Effector CD4-positive, alpha-beta T cell (primary cell): Measurements from ENCODE around the gene SYT1.

Experiments
- DNase-seq: peaks from one replicate; pipeline ENCODE4 v3.0.0-alpha.2; 2020

The SYT1 gene

GRCh38 chr12:79063258-79063657 lies 198.7 kb downstream of the SYT1 start:
- DNase-seq = no peak

- no peak for DNase-seq
These were observed 203.4 kb downstream of the SYT1 start for GRCh38 chr12:79067977-79068376.

GRCh38 chr12:79069009-79069408 lies 204.4 kb downstream of the SYT1 start:
- no peak for DNase-seq

GRCh38 chr12:79071498-79071897 lies 206.9 kb downstream of the SYT1 start:
- DNase-seq = no peak

GRCh38 chr12:79073506-79073905 lies 208.9 kb downstream of the SYT1 start:
- no peak for DNase-seq

GRCh38 chr12:79082595-79082994 lies 218.0 kb downstream of the SYT1 start:
- DNase-seq = no peak

GRCh38 chr12:79083181-79083580 lies 218.6 kb downstream of the SYT1 start:
- no peak for DNase-seq

- no peak for DNase-seq
These were observed 220.6 kb downstream of the SYT1 start for GRCh38 chr12:79085106-79085682.

GRCh38 chr12:79086541-79087296 lies 222.1 kb downstream of the SYT1 start:
- no peak for DNase-seq

- DNase-seq = no peak
These were observed 234.0 kb downstream of the SYT1 start for GRCh38 chr12:79098530-79098929.

- DNase-seq = no peak
These were observed 244.4 kb downstream of the SYT1 start for GRCh38 chr12:79108962-79109361.

- no peak for DNase-seq
These were observed 250.3 kb downstream of the SYT1 start for GRCh38 chr12:79114896-79115295.

- no peak for DNase-seq
These were observed 251.2 kb downstream of the SYT1 start for GRCh38 chr12:79115743-79116142.

- no peak for DNase-seq
These were observed 255.2 kb downstream of the SYT1 start for GRCh38 chr12:79119796-79120195.

- no peak for DNase-seq
These were observed 256.9 kb downstream of the SYT1 start for GRCh38 chr12:79121486-79121885.

GRCh38 chr12:79124385-79124784 lies 259.8 kb downstream of the SYT1 start:
- DNase-seq = no peak

GRCh38 chr12:79125358-79125757 lies 260.8 kb downstream of the SYT1 start:
- no peak for DNase-seq

- DNase-seq = no peak
These were observed 262.7 kb downstream of the SYT1 start for GRCh38 chr12:79127271-79127751.

- no peak for DNase-seq
These were observed 264.4 kb downstream of the SYT1 start for GRCh38 chr12:79128956-79129355.

GRCh38 chr12:79138872-79139271 lies 274.3 kb downstream of the SYT1 start:
- DNase-seq = no peak

GRCh38 chr12:79140711-79141110 lies 276.1 kb downstream of the SYT1 start:
- no peak for DNase-seq

- no peak for DNase-seq
These were observed 277.2 kb downstream of the SYT1 start for GRCh38 chr12:79141776-79142175.

- no peak for DNase-seq
These were observed 279.2 kb downstream of the SYT1 start for GRCh38 chr12:79143803-79144202.

- no peak for DNase-seq
These were observed 287.4 kb downstream of the SYT1 start for GRCh38 chr12:79151956-79152355.

GRCh38 chr12:79155683-79156082 lies 291.1 kb downstream of the SYT1 start:
- no peak for DNase-seq
